C4-2B (cell line): Measurements from ENCODE around the gene LRP6.

Source experiments
- H3K27ac ChIP-seq: fragments of 450-650 bp; 2 replicates; pipeline ENCODE4 v1.5.1; 2017
- CTCF ChIP-seq: fragments of 450-650 bp; conservative IDR thresholded peaks from 2 replicates; pipeline ENCODE4 v1.5.1; 2017; ENCODE audit warnings: mild to moderate bottlenecking
- ZFX ChIP-seq: fragments of 450-650 bp; IDR thresholded peaks from 2 replicates; pipeline ENCODE4 v1.6.1; 2017

LRP6 gene

DNA sequence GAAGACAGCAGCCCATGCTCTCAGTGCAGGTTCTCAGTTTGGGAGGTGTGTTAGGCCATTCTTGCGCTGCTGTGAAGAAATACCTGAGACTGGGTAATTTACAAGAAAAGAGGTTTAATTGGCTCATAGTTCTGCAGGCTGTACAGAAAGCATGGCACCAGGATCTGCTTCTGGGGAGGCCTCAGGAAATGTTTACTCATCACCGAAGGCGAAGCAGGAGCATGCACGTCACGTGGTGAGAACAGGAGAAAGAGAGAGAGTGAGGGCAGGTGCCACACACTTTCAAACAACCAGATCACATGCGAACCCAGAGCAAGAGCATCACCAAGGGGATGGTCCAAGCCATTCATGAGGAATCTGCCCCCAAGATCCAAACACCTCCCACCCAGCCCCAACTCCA, 9.0 kb upstream of the LRP6 start:
- H3K27ac ChIP-seq: no peak overlapping the region
- TF ChIP-seq ZFX: no peak
- TF ChIP-seq CTCF: no peak

DNA sequence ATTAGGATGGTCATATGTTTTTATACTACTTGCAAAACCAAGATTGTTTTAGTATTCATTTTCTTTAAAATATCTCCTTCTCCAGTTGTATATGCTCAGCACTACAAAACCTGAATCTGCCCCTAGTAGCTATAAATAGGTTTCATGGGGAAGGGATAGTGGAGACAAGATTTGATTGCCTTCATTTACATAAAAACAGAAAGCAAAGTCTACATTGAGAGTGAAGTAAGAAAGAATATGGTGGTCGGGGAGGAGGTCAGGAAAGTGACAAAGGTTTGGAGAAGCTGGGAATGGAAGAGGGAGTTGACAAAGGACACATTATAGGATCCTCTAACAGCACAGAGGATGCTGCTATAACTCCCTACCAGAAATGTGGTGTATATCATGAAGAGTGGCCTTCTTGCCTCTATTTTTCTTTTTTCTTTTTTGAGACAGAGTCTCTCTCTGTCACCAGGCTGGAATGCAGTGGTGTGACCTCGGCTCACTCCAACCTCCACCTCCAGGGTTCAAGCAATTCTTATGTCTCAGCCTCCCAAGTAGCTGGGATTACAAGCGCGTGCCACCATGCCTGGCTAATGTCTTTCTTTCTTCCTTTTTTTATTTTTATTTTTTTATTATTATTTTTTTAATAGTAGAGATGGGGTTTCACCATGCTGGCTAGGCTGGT, 6.6 kb upstream of the LRP6 start:
- TF ChIP-seq CTCF (no peak), ZFX (no peak)
- no peak overlapping the region for H3K27ac ChIP-seq

- no peak overlapping the region for H3K27ac ChIP-seq
- no peak for TF ChIP-seq CTCF
- TF ChIP-seq ZFX: no peak
These were observed 6.0 kb upstream of the LRP6 start for GRCh38 chr12:12272869-12273268.

- no peak for TF ChIP-seq ZFX
- TF ChIP-seq CTCF: no peak
- H3K27ac ChIP-seq: no peak overlapping the region
These were observed 3.4 kb upstream of the LRP6 start for GRCh38 chr12:12270226-12270625.

DNA sequence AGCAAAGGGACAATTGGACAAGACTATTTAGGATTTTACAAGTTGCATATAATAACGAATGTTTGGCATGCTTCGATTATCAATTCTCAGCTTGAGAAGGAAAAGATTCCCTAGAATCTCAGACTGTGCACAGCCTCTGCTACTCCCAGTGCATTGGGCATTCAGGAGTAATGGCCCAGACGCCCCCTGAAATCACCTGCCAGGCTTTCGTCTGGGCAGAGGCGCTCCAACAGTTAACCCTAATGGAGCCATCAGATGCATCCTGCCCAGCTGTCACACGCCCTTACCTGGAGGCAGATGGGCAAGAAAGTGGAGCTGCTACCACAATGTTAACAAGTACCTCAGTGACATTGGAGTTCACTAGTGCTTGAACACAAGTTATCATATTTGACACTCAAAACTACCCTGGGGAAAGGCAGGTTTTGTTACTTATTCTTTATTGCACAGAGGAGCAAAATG, 927 bp upstream of the LRP6 start:
- peak overlapping the region; percentile 90 for H3K27ac ChIP-seq
- no peak for TF ChIP-seq CTCF
- TF ChIP-seq ZFX: no peak

DNA sequence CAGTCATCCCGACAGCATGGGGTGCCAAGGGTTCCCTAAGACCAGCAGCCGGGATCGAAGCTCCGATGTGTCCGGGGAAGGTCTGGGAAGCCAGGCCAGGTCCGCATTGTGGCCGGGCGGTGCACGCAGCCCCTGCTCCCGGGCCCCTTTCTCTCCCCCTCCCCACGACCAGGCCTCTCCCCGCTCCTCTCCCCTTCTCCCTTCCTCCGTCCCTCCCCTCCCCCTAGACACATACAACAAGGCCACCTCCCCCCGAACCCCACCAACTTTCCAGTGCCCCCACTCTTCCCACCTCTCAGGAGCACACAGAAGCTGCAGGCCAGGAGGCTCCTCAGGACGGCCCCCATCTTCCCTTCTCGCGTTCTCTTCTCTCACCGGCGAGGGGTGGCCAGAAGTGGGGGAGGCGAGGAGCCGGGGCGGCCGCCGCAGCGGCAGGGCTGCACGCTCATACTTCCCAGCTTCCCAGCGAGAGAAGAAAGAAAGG, 413 bp downstream of the LRP6 start:
- peak overlapping the region; percentile 90 for H3K27ac ChIP-seq
- TF ChIP-seq ZFX (peak; percentile 42; the same call in 1 of the 2 replicates), CTCF (no peak)

- peak overlapping the region; percentile 90 for H3K27ac ChIP-seq
- TF ChIP-seq ZFX (no peak), CTCF (no peak)
These were observed 1.1 kb downstream of the LRP6 start for GRCh38 chr12:12265571-12266388.
